Activated CD4-positive, alpha-beta T cell treated with anti-CD3 and anti-CD28 coated beads, Interleukin-2, amount 50 U/mL, for 16 hours (primary cell): Measurements from ENCODE around the gene CHST15.

Source experiments
- DNase-seq: peaks from one replicate; pipeline ENCODE4 v3.0.0-alpha.2; 2020

CHST15 gene

DNA sequence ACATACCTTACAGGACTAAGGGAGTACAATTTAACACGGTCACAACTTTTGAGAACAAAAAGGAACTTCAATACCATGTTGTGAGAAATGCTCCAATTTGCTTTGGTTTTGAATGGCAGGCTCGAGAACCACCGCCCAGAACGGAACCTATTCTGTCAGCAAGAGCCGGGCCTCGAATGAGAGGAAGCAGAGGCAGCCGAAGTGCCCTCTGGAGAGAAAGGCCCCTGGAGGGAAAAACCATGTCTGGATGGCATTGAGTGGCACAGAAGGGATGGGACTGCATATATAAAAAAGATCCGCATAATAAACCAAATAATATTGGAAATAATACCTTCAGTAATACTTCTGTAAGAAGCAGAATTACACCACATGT lies 85.6 kb downstream of the CHST15 start:
- no peak for DNase-seq

DNA sequence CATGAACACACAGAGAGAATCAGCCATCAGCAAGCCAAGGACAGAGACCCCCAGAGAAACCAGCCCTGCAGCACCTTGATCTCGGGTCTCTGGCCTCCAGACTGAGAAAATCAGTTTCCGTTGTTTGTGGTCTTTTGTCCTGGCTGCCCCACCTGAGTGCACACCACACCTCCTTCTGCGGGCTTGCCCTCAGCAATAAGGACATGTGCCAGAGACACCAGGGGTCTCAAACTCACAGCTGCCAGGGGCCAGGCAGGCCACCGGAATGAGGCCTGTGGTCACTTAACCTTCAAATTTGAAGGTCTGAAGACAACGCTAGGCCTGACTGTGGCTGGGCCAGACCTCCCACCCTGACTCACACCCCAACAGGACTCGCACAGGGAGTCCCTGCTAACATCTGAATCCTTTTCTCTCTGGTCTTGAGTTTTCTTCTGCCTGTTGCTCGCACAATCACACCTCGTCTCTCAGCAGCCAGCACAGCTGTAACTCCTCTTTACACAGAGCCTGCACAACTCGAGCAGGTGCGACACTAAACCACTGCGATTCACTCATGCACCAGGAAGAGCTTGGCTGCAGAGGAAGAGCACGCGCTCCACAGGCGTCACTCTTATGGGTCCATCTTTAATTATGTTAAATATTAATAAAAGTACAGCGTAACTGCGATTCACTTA lies 86.2 kb downstream of the CHST15 start:
- no peak for DNase-seq

DNA sequence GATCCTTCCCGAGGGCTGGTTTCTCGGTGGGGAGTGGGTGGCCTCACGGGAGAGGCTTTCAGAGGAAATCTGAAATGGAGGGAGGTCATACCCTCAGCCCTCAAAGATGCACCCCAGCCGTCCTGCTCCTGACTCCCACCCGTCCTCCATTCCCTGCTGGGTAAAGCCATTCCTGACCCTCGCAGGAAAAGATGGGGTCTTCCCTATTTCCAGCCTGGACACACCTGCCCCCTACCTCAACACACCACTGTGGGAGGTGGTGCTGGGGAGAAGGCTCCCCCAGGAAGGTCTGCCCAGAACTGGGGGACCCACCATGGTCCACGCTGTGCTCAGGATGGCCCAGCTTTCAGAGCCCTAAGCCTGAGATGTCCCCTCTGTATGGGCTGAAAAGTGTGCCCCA lies 86.9 kb downstream of the CHST15 start:
- DNase-seq: no peak

GRCh38 chr10:124005991-124006392 lies 87.4 kb downstream of the CHST15 start:
- no peak for DNase-seq

DNA sequence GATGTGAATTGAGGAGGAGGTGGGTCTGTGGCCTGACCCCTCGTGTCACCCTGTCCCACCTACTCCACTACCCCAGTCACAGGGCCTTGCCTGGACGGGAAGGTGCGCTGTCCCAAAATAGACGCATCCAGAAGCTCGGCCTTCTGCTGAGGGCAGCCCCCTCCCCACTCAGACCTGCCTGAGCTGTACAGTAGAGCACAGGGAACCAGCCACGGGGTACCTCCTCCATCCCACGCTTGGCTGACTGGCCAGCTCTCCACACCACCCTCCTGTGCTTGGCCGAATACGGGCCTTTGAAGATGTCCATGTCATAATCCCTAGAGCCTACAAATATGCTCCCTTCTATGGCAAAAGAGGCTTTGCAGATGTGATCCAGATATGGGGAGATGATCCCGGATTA lies 88.3 kb downstream of the CHST15 start:
- no peak for DNase-seq

DNA sequence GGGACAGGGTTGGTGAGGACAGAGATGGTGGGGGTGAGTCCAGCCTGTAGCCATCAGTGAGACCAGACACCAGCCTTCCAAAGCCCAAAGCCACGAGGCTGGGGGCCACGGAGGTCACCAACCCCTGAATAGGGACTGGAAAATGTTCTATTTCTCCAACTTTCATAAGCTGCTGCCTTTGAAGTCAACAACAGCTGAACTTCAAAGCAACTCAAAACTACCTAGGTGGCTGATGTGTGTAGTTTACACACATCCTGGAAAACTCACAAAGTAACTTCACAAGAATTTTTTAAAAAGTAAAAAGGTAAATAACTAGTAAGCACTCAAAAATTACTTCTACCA lies 88.8 kb downstream of the CHST15 start:
- no peak for DNase-seq

DNA sequence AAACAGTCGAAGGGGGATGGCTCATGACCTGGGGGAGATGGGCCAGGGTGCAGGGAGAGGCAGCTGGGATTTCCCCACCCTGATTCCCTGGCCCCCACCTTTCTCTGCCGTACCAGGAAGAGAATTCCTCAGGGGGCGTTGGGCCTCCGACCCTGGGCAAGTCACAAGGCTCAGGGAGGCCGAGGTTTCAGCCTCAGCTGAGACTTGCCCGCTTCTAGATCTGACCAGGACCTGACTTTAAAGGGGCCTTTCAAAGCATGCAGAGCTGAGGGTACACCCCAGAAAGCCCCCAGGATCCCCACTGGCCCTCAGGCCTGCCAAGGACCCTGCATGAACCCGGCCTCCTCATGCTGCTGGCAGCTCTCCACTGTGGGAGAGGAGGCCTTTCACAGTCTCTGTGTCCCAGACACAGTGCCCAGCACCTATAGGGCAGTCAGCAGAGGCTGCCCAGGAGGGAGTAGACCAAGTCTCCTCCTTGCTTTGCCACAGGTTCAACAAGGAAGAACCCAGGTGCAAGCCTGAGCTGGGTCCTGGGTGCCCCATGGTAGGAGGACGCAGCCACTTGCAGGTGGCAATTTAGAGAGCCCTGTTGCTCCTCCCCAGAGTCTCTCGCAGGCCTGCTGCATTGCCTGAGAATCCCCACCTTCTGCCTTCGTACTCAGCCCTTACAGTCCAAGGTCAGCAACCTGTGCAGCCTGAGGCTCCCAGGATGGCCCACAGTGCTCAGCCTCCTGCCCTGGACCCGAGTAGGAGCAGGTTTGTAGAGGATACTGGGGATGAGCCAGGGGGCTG lies 89.3 kb downstream of the CHST15 start:
- DNase-seq: no peak

- no peak for DNase-seq
Measured at GRCh38 chr10:124003481-124003870, 89.9 kb downstream of the CHST15 start.

- DNase-seq: no peak
Measured at GRCh38 chr10:124003070-124003419, 90.4 kb downstream of the CHST15 start.

- DNase-seq: no peak
Measured at GRCh38 chr10:124002391-124003069, 90.9 kb downstream of the CHST15 start.

DNA sequence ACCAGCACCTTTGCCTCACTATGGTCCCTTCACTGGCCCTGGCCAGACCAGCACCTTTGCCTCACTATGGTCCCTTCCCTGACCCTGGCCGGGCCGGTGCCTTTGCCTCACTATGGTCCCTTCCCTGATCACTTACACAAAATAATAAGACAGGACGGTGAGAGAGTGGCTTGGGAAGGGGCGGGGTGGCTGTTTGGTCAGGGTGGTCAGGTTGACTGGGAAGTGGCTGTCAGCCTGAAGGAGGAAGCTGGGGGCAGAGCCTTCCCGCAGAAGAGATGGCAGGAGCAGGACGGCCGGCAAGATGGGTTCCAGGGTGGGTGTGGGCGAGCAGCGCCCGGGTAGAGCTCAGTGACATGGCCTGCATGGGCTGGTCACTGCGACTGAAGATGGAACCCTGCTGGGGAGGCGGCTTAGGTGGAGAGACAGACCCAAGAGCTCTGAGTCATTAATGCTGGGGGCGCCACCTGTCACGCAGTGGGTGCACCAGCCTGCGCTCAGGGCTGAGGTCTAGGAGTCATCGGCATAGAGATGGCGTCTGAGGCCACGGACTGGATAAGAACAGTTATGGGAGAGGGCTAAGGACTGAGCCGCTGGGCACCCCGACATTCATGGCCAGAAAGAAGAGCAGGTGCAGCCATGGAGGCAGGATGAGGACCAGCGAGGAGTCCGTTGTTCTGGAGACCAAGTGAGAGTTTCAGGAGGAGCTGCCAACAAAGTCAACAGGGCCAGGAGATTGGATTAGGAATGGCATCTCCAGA lies 91.8 kb downstream of the CHST15 start:
- DNase-seq: no peak

DNA sequence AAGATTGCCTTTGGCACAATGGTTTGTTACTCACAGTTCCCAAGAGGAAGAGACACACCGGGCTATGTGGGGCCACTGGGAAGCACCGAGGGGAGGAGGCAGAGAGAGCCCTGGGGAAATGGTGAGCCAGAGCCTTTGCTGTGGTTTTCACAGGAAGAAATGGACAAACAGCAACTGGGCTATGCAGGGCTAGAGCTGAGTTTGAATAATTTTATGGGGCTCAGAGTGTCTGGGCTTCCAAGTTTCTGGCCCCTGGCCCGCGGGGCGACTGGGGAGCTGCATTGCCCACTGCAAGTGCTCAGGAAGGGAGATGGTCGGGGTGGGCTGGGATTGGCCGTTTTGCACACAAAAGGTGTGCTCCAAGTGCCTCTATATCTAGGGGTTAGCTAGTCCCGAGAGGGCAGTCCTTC lies 92.6 kb downstream of the CHST15 start:
- no peak for DNase-seq

DNA sequence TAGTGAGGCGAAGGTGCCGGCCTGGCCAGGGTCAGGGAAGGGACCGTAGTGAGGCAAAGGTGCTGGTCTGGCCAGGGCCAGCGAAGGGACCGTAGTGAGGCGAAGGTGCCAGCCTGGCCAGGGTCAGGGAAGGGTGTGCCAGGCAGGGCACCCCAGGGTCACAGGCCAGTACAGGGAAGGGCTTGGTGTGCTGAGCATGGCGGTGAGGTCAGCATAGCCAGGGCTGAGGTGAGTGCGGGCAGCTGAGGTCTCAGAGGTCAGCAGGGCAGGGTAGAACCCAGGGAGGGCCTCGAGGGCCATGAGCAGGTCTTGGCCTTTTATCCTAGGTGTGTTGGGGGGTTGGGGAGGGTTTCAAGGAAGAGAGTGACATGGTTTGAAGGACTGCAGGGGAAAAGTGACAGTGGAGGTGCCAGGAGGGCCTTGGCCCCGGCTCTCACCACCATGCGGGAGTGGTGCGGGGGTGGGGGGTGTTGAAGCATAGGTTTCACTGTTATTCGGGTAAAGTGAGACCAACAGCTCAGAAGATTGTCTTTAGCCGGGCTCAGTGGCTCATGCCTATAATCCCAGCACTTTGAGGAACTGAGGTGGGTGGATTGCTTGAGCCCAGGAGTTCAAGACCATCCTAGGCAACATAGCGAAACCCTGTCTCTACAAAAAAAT lies 93.3 kb downstream of the CHST15 start:
- no peak for DNase-seq

DNA sequence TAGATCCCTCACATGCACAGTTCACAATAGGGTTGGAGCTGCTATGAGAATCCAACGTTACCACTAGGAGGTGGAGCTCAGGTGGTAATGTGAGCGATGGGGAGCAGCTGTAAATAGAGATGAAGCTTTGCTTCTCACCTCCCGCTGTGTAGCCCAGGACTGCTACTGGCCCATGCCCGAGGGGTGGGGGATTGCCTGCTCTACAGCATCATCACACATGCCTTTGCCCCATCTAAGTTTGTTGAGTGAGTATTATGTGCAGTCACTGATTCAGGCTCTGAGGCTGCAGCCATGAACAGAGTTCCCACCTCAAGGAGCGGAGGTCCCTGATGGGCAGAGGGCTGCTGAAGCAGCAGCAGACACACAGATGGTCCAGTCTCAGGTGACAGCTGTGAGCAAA lies 94.1 kb downstream of the CHST15 start:
- no peak for DNase-seq

- no peak for DNase-seq
Measured at GRCh38 chr10:123998197-123999141, 94.9 kb downstream of the CHST15 start.

GRCh38 chr10:123997486-123998196 lies 95.8 kb downstream of the CHST15 start:
- no peak for DNase-seq

GRCh38 chr10:123997013-123997412 lies 96.4 kb downstream of the CHST15 start:
- no peak for DNase-seq

- no peak for DNase-seq
Measured at GRCh38 chr10:123996302-123996701, 97.1 kb downstream of the CHST15 start.

DNA sequence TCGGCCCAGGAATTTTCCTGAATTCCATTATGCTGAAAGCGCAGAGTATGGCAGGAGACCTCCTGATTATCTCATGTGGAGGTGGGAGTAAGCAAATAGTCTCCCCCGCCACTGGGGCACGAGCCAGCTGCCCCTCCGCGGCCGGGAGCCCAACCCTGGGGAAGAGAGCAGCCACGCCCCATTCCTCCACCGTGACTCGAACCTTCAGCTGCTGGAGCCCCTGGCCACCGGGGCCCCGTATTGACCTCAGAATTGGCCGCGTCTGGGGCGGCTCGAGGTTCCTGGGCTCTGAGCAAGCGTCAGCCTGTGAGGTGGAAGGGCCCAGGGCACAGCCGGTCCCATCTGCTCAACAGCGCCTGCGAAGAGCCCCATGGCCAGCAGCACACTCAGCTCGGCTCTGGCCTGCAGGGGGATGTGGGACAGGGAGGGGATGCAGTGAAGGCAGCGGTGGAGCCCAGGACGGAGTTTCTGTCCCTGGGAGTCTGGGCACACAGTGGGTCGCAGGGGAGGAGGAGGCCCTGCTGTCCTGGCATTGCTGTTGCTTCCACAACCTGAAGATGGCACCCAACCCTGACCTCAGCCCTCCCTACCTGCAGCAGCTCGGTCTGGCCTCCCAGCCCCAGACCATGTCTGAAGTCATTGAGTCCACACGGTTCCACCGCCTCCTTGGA lies 97.8 kb downstream of the CHST15 start:
- DNase-seq: peak; percentile 26

DNA sequence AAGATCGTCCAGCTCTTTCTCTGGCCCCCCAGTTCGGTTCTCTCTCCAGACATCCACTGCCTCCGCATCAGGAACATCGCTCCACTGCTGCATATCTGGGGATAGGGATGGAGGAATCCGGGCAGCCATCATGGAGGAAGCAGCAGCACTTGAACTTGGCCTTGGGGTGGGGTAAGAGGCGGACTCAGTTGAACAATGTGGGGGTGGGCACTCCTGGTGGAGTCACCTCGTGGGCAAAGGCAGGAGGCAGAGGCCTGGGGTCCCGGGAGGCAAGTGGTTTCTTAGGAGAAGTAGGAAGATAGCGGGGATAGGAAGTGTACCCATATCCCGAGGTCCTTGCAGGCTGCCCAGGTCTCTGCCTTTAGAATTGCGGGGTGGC lies 98.3 kb downstream of the CHST15 start:
- no peak for DNase-seq
